GM08714 (cell line): ENCODE results near the gene DNASE1L3.
"Not testable (repeated sequence)": the region's sequence is repeated elsewhere in the genome, so short reads cannot be mapped to it uniquely, and the experiment has no call there.

Experiments used
- H3K4me3 ChIP-seq: fragments of 200-500 bp; sonication (Bioruptor generic); 2 replicates; pipeline ENCODE4 v1.5.1; 2014; ENCODE audit warnings: mild to moderate bottlenecking, low read length, inconsistent platforms
- ZNF274 ChIP-seq: IDR thresholded peaks from 2 replicates; pipeline ENCODE4 v1.6.1; 2012; ENCODE audit warnings: mild to moderate bottlenecking, low read depth, low read length

Gene DNASE1L3

GRCh38 chr3:58217209-58217811 is 6.5 kb upstream of the DNASE1L3 start:
- H3K4me3 ChIP-seq = no peak overlapping the region; the same call in 1 of the 2 replicates
- no peak for TF ChIP-seq ZNF274

- TF ChIP-seq ZNF274 = no peak
Measured at GRCh38 chr3:58216496-58217195, 5.9 kb upstream of the DNASE1L3 start.

GRCh38 chr3:58215317-58216025 is 4.7 kb upstream of the DNASE1L3 start:
- H3K4me3 ChIP-seq = no peak overlapping the region
- no peak for TF ChIP-seq ZNF274

More at GRCh38 chr3:58216496-58217195, 5.9 kb upstream of the DNASE1L3 start:
- no peak overlapping the region for H3K4me3 ChIP-seq

- no peak for TF ChIP-seq ZNF274
- peak overlapping the region; percentile 39; the same call in 1 of the 2 replicates for H3K4me3 ChIP-seq
Measured at GRCh38 chr3:58214484-58215316, 3.9 kb upstream of the DNASE1L3 start.

DNA sequence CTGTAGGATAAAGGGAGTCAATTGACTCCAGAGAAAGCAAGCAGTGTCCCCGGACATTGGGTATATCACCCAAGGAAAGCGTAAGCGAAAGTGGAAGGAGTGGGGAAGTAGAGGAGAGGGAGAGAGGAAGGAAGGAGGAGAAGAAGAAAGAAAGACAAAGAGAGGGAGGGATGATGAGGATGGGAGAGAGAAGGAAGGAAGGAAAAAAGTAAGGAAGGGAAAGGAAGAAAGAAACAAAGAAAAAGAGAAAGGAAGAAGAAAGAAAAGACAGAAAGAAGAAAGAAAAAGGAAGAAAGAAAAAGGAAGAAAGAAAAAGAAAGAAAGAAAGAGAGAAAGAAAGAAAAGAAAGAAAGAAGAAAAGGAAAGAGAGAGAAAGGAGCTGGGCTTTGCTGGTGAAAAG is 839 bp downstream of the DNASE1L3 start:
- no peak for TF ChIP-seq ZNF274
- H3K4me3 ChIP-seq = no peak overlapping the region

GRCh38 chr3:58207954-58208353 is 2.8 kb downstream of the DNASE1L3 start:
- H3K4me3 ChIP-seq = no peak overlapping the region
- no peak for TF ChIP-seq ZNF274

- H3K4me3 ChIP-seq = no peak overlapping the region
- no peak for TF ChIP-seq ZNF274
Measured at GRCh38 chr3:58206406-58207011, 4.3 kb downstream of the DNASE1L3 start.

DNA sequence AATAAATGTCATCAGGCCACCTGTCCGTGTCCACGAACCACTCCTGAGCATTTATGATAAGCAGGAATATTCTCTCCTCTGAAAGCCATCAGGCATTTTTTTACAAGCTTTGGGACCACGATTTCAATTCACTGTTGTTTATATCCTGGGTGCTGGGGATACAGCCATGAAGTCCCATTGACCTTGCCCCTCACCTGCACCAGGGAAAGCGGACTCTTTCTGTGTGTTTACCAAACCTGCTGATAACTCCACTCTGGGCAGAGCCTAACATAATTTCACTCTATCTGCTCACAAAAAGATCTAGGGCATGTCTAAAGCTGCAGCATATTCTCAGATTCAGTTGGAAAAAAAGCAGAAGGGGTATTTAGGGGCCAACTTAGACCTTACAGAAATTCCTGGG is 4.8 kb downstream of the DNASE1L3 start:
- TF ChIP-seq ZNF274 = no peak
- H3K4me3 ChIP-seq = no peak overlapping the region

DNA sequence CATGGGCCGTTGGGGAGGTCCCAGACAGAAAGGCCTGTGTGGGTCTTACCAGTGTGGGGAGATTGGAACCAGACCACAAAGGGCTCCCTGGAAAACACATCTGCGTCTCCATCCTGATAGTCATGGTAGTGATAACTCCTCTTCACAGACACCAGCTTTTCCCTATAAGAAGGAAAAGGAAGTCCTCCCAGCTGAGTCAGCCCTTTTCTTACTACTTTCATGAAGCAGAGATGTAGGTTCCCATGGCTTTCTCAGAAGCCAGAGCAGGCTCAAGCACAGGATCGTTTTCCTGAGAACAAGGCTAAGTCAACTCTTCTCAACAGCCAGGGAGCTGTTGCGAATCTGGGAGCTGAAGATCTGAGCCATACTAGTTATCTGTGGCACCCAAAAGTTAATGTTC is 6.1 kb downstream of the DNASE1L3 start:
- TF ChIP-seq ZNF274 = no peak
- H3K4me3 ChIP-seq = no peak overlapping the region

DNA sequence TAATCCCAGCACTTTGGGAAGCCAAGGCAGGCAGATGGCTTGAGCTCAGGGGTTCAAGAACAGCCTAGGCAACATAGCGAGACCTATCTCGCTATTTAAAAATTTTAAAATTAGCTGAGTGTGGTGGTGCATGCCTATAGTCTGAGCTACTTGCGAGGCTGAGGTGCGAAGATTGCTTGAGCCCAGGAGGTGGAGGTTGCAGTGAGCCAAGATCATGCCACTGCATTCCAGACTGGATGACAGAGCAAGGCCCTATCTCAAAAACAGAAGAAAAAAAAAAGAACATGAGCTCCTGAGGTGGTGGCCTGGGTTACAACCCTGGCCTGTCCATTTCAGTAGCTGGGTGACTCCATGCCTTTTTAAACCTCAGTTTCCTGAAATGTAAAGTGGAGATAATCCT is 7.2 kb downstream of the DNASE1L3 start:
- H3K4me3 ChIP-seq = no peak overlapping the region
- no peak for TF ChIP-seq ZNF274

- no peak overlapping the region for H3K4me3 ChIP-seq
- TF ChIP-seq ZNF274 = no peak
Measured at GRCh38 chr3:58202917-58203360, 7.8 kb downstream of the DNASE1L3 start.

DNA sequence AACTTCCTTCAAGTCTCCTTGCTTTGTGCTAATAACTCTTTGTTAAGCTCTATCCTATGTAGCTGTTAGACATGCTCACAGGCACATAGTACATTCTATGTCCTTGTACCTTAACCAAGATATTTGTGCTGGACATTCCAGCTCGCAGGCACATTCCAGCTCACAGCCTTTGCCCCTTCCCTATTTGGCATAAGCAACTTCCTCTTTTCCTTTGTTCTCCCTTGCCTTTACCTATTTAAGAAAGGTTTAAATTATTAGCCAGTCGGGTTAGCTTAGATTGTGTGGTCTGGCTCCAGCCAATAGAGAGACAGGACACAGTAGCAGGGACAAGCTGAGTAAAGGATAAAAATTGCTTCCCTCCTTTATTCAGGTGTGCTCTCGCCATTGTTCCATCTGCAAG is 9.3 kb downstream of the DNASE1L3 start:
- not testable (repeated sequence) for H3K4me3 ChIP-seq

DNA sequence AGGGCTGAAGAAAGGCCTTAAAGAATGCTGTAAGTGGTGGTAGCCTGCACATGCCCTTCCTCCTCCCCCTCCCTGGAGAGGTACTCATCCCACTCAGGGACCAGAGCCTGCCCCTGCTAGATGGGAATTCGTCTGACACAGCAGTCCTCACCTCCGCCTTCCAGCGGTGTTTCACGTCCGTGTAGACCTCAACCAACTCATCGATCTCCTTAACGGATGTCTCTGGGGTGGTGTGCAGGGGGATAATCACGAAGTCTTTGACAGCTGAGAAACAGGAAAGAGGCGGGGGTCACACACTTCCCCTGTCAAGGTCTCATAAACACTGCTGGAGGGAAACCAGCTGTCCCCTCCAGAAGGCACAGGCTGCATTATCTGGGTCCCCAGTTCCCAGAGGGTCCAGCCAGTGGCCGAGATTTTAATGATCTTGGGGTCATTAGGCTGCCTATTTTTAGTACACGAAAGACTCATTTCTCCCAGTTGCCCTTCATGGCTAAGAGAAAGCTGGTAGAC is 9.9 kb downstream of the DNASE1L3 start:
- no peak for TF ChIP-seq ZNF274

More for the DNA sequence above, 9.9 kb downstream of the DNASE1L3 start:
- H3K4me3 ChIP-seq = peak overlapping the region; percentile 1; the same call in 1 of the 2 replicates
